ENCODE results near the gene PRICKLE3.
"Not testable (repeated sequence)": the region's sequence is repeated elsewhere in the genome, so short reads cannot be mapped to it uniquely, and the experiment has no call there.

The PRICKLE3 gene

GRCh38 chrX:49161632-49162031 is 24.5 kb downstream of the PRICKLE3 start:
- no peak for DNase-seq (ENCODE audit: low read depth)
- no peak overlapping the region for H3K4me3 ChIP-seq (ENCODE audit: low read length)
- TF ChIP-seq CTCF (IDR thresholded peaks at IDR 0.05; ENCODE audit: insufficient read depth, low read depth, low read length, missing control alignments) = no peak

GRCh38 chrX:49160908-49161307 is 25.3 kb downstream of the PRICKLE3 start:
- TF ChIP-seq CTCF (IDR thresholded peaks at IDR 0.05; ENCODE audit: insufficient read depth, low read depth, low read length, missing control alignments) = no peak
- H3K4me3 ChIP-seq (ENCODE audit: low read length) = no peak overlapping the region
- DNase-seq (ENCODE audit: low read depth) = no peak

DNA sequence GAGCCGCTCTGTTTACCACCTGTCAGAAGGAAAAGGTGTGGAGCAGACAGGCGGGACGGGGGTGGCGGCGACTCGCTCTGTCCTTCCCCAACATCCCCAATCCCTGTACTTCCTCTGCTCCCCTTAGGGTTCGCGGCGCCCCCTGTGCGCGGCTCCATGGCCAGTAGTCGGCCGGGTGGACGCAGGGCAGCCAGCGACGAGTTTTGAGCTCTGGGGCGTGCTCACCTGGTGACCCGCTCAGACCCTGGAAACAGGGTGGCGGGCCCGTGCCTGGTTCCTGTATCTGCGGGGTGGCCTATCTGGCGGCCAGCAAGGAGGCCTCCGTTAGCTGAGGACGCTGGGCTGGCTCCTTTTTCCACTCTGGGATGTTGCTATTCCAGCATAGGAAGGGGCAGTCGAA is 29.0 kb downstream of the PRICKLE3 start:
- TF ChIP-seq CTCF (IDR thresholded peaks at IDR 0.05; ENCODE audit: insufficient read depth, low read depth, low read length, missing control alignments) = no peak
- DNase-seq (ENCODE audit: low read depth) = no peak
- H3K4me3 ChIP-seq (ENCODE audit: low read length) = no peak overlapping the region

GRCh38 chrX:49155900-49156837 is 30.0 kb downstream of the PRICKLE3 start:
- TF ChIP-seq CTCF (IDR thresholded peaks at IDR 0.05; ENCODE audit: insufficient read depth, low read depth, low read length, missing control alignments) = peak; percentile 35
- peak overlapping the region; percentile 58 for H3K4me3 ChIP-seq (ENCODE audit: low read length)
- peak; percentile 89 for DNase-seq (ENCODE audit: low read depth)

DNA sequence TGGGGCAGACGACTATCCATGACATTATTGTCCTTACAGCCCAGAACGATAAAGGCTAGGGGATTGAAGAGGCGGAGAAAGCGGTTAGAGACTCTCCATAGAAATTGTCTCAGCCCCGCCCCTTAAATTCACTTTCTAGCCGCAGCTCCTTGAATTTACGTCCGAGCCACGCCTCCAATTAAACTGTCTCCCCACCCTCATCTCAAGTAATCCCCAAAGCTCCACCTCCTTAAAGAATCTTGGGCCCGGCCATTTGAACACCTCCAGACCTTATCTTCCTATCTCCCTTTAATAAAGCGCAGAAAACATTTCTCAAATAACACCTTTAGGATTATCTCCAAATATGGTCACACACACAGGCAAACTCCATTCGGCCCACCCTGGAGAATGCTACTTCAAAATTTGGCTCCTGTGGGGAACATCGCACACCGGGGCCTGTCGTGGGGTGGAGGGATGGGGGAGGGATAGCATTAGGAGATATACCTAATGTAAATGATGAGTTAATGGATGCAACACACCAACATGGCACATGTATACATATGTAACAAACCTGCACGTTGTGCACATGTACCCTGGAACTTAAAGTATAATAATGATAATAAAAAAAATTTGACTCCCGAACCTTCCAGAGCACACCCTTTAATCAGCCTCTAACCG is 30.8 kb downstream of the PRICKLE3 start:
- peak; percentile 84 for DNase-seq (ENCODE audit: low read depth)
- TF ChIP-seq CTCF (IDR thresholded peaks at IDR 0.05; ENCODE audit: insufficient read depth, low read depth, low read length, missing control alignments) = no peak
- H3K4me3 ChIP-seq (ENCODE audit: low read length) = peak overlapping the region; percentile 58

GRCh38 chrX:49153467-49153866 is 32.7 kb downstream of the PRICKLE3 start:
- TF ChIP-seq CTCF (IDR thresholded peaks at IDR 0.05; ENCODE audit: insufficient read depth, low read depth, low read length, missing control alignments) = no peak
- no peak for DNase-seq (ENCODE audit: low read depth)
- no peak overlapping the region for H3K4me3 ChIP-seq (ENCODE audit: low read length)

- H3K4me3 ChIP-seq (ENCODE audit: low read length); DNase-seq (ENCODE audit: low read depth): not testable (repeated sequence)
These were observed 36.9 kb downstream of the PRICKLE3 start for GRCh38 chrX:49149291-49149690.

- H3K4me3 ChIP-seq (ENCODE audit: low read length); DNase-seq (ENCODE audit: low read depth): not testable (repeated sequence)
These were observed 37.6 kb downstream of the PRICKLE3 start for GRCh38 chrX:49148390-49149100.
